NB4 (cell line): ENCODE measurements around the gene ZNF175.

Experiments
- CTCF ChIP-seq: IDR thresholded peaks from one replicate; pipeline ENCODE4 v1.5.1; 2012; ENCODE audit warnings: low read depth, low read length
- MAX ChIP-seq: IDR thresholded peaks from 2 replicates; pipeline ENCODE4 v1.6.1; 2011; ENCODE audit warnings: low read depth, low read length
- POLR2A ChIP-seq: IDR thresholded peaks from 2 replicates; pipeline ENCODE4 v1.6.1; 2011; ENCODE audit warnings: mild to moderate bottlenecking; ENCODE audit not compliant: insufficient read length; ENCODE audit errors: extremely low read depth

DNA sequence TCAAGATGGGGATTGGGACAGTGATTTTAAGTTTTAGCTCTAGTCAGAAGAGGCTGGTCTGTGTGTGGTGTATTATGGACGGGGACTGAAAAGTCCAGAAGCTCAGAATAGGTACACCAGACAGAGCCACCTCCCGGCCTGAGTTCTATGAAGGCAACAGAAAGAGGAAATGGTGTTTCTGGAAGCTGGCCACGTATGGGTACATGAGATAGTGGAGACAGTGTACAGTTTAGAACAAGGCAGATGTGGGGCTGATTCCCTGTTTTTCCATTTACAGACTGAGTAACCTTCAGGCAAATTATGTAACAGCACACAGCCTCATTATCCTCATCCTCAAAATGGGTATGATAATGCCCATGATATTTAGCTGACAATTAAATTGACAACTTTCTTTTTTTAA, 1.3 kb downstream of the ZNF175 start:
- TF ChIP-seq CTCF (no peak), POLR2A (no peak), MAX (no peak)
